Stimulated activated CD4-positive, alpha-beta T cell treated with anti-CD3 and anti-CD28 coated beads, Interleukin-1b, Interleukin-23, amount 100 ng/mL, for 4 hours (primary cell): ENCODE data around the gene TRABD.
A peak's percentile ranks its signal among the peaks of the same experiment; 100 is the strongest.
"Not testable (repeated sequence)": the region's sequence is repeated elsewhere in the genome, so short reads cannot be mapped to it uniquely, and the experiment has no call there.

Experiments
- DNase-seq, 2 donors: peaks; one replicate each; pipeline ENCODE4 v3.0.0-alpha.2; 2020; ENCODE audit warnings: low read depth in 2 of 2

Gene TRABD, protein sequence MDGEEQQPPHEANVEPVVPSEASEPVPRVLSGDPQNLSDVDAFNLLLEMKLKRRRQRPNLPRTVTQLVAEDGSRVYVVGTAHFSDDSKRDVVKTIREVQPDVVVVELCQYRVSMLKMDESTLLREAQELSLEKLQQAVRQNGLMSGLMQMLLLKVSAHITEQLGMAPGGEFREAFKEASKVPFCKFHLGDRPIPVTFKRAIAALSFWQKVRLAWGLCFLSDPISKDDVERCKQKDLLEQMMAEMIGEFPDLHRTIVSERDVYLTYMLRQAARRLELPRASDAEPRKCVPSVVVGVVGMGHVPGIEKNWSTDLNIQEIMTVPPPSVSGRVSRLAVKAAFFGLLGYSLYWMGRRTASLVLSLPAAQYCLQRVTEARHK

GRCh38 chr22:50185375-50186087 lies at the start of gene TRABD:
Gene TRABD, plus strand, starts transcription at chr22:50185913. Its CDS starts 7,148 bp downstream, at chr22:50193061.
- DNase-seq: peak; percentile 77 to 90

DNA sequence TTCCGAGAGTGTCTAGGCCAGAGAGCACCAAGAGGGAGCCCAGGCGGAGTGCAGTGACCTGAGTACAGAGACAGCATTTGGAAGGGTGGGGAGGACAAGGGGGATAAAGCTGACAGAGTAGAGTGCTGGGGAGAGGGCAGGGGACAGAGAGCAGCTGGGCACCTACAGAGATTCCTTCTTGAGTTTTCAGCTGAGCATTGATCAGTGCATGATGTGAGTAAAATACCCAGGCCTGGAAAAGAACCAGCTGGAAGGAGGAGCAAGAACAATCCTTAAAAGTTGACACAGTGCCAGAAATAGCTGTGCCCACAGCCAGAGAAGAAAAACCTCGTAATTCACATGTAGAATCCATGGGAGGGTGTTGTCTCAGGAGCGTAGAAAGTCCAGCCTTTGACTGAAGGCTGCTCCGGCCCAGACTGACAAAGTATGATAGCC lies 49.1 kb upstream of the TRABD start:
- DNase-seq: no peak

DNA sequence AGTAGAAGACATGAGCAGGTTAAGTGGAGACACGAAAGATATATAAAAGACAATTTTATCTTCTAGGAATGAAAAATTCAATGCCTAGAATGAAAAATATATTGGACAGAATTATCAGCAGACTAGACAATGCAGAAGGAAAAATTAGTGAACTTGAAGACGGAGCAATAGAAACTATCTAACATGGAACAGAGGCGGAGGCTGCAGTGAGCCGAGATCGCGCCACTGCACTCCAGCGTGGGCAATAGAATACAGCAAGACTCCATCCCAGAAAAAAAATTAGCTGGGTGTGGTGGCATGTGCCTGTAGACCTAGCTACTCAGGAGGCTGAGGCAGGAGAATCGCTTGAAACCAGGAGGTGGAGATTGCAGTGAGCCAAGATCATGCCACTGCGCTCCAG lies 48.4 kb upstream of the TRABD start:
- DNase-seq: not testable (repeated sequence)

GRCh38 chr22:50138041-50138440 lies 47.7 kb upstream of the TRABD start:
- no peak for DNase-seq

- DNase-seq: no peak
Measured at GRCh38 chr22:50138988-50139387, 46.7 kb upstream of the TRABD start.

DNA sequence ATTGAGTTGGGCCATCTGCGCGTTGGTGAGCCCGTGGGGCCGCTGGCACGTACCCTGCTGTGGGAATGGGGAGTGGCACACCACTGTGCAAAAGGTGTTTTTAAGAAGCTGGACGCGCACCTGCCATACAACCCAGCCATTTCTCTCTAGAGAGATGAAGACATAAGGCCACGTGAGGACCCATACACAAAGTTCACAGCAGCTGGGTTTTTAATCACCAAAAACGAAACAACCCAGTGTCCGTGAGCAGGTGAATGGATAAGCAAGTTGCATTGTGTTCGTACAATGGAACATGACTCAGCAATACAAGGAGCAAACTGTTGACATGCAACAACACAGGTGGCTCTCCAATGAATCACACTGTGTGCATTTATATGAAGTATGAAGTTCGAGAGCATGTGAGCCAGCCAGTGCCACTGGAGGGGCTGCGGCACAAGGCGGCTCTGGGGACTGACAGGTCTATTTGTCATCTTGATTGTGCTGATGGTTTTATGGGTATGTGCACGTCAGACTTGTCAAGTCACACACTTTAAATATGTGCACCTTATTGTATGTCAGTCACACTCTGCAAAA lies 45.8 kb upstream of the TRABD start:
- no peak for DNase-seq

DNA sequence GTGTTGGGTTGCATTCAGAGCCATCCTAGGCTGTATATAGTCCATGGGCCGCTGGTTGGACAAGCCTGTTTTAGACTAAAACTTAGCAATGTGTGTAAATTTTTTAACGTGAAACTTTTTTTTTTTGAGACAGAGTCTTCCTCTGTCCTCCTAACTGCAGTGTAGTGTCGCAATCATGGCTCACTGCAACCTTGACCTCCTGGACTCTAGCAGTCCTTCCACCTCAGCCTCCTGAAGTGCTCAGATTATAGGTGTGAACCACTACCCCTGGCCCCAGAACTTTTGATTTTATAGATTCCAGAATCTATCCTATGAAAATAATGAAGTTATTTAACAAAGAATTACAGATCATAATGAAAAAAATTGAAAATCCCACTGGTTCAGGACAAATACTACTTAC lies 45.1 kb upstream of the TRABD start:
- no peak for DNase-seq

DNA sequence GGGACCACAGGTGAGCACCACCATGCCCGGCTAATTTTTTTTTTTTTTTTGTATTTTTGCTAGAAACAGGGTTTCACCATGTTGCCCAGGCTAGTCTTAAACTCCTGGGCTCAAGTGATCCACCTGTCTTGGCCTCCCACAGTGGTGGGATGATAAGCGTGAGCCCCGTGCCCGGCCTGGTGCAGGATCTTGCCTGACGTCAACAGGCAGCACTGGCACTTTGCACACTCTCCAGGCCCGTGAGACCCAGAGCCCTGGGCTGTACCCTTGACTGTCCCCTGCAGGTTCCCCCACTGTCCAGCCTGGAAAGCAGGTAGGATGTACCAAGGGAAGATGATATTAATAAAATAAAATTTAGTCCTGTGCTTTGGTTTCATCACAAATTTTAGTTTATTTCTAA lies 44.3 kb upstream of the TRABD start:
- DNase-seq: no peak

- no peak for DNase-seq
Measured at GRCh38 chr22:50141891-50142363, 43.8 kb upstream of the TRABD start.

DNA sequence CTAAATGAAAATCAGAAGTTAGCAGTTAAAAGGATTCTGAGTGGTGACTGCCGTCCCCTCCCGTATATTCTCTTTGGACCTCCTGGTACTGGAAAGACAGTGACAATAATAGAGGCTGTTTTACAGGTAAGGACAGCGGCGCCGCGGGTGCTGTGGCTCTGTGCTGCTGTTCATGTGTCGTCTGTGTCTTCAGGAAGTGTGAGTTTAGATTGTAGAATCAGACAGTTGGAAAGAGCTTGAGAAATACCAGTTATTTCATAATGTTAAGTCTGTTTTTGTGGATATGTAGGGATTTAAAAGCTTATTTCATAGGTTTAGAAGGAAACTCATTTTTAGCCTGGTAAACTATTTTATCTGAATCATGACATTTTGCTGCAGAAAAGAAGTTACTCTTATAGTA lies 42.6 kb upstream of the TRABD start:
- no peak for DNase-seq

DNA sequence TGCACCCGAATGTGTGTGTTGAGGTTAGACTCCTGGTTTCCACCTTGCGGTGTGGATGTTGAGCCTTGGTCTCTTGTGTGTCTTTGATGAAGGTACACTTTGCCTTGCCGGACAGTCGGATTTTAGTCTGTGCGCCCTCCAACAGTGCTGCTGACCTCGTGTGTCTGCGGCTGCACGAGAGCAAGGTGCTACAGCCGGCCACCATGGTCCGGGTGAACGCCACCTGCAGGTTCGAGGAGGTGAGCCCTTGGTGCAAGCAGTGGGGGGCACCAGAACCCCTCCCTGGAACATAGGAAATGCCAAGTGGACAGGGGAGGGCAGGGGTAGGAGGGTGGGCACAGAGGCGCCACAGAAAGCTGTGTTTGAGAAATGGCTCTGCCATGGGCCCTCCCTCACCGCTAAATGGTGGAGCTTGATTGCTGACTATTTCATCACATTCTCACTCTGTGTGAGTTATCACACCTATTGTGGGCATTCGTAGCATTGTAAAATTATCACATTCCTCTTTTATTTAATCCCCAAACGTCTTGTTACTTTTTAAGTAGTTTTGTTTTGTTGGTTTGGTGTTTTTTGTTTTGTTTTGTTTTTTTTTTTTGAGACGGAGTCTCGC lies 41.6 kb upstream of the TRABD start:
- DNase-seq: no peak

DNA sequence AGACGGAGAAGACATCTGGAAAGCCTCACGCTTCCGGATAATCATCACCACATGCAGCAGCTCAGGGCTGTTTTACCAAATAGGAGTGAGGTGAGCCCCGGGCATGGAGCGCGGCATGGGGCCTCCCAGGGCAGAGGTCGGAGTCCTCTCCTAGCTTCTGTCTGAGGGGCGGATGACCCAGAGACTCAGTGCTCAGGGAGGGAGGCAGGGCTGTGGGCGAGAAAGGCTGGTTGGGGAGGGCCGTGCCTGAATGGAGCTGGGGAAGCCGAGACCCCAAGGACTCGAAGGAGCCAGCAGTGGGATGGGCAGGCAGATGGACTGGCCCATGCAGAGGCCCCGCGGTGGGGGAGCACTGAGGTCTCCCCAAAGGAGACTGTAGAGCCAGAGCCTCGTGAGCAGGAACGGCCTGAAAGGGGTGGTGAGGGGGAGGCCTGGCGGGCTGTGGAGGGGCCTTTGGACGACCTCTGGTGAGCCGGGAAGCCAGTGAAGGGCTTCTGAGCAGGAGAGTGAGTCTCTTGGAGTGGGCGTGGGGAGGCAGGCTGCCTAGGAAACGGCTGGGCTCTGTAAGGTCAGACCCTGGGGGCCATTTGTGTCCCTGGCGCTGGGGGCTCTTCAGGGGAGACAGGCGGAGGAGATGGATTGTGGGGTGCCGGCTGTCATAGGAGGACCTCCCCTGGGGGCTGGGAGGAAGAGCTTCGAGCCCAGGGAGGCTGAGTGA lies 39.8 kb upstream of the TRABD start:
- no peak for DNase-seq

DNA sequence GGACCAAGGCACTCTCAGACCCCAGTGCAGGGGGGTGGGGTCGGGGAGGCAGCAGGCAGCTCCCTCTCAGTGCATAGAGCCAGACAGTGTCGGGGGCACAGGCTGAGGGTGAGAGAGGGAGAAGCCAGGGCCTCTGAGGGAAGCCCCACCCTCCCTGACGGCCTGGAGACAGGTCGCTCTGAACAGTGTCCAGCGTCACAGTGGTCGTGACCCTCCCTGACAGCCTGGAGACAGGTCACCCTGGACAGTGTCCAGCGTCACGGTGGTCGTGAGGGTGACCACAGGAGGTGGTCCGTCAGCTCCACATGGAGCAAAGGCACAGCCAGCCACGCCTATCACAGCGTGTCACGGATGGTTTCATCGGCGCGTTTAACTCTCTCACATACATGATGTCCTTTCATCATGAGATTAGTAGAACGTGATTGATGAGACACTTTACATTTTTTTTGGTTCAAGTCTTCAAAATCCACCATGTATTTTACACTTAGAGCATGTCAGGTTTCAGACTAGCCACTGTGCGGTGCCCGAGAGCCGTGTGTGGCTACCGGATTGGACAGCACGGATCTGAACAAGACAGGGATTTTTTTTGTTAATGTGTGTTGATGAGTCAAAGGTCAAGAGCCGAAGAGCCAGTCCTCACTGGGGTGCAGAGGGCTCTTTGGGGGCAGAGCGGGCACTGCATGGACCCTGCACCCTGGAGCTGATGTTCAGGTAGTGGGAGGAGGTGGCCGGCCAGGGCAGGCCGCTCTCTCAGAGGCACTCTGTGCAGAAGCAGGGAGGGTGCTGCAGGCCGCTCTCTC lies 39.1 kb upstream of the TRABD start:
- no peak for DNase-seq

DNA sequence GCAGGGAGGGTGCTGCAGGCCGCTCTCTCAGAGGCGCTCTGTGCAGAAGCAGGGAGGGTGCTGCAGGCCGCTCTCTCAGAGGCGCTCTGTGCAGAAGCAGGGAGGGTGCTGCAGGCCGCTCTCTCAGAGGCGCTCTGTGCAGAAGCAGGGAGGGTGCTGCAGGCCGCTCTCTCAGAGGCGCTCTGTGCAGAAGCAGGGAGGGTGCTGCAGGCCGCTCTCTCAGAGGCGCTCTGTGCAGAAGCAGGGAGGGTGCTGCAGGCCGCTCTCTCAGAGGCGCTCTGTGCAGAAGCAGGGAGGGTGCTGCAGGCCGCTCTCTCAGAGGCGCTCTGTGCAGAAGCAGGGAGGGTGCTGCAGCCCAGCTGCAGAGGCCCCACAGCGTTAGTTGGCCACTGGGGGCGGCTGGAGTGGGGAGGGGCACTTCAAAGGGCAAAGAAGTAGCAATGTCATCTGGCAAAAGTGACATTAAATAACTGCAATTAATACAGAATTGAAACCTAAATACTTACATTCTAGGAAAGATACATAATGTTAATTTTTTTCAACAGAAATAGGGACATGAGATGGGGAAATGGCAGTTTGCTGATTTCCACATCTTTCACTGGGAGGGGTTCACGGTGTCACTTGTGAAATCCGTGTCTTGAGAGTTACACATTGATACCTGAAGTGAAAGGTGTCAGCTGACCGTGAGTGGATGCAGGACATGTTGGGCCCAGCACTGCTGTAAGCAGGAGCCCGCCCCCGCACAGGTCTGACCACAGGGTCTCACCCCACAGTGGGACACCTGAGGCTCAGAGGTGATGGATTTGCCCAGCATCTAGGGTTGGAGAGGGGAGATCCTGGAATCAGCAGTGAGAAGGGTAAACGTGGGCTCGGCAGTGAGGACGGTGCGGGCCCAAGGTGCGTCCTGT lies 38.2 kb upstream of the TRABD start:
- not testable (repeated sequence) for DNase-seq

GRCh38 chr22:50148166-50148500 lies 37.6 kb upstream of the TRABD start:
- no peak for DNase-seq

DNA sequence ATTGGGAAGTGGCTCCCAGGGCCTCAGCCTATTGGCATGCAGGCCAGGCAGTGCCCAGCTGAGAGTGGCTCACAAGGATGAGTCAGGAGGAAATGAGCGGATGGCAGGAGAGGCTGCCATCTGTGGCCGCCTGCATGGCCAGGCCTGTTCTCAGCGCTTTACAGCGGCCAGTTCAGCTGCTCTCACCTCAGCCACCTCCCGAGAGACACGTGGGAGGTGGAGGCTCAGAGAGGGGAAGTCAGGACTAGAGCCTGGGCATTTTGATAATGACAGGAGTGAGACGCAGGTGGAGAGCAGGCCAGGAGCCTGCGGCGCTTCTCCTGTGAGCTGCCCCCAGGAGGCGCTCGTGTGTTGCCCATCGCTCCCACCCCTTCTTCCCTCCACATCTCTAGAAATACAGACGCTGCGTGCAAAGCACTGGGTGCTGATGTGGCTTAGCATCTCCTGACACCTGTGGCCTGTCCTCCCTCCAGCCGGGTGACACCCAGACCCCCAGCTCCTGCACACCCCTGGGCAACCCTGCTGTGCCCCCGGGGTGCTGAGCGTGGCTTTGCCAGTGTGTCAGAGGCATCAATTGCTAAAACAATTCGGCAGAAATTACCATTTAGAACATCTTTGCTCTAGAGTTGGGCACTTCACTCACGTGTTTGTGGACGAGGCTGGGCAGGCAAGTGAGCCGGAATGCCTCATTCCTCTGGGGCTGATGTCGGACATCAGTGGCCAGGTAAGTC lies 36.6 kb upstream of the TRABD start:
- peak; percentile 64 to 72 for DNase-seq

DNA sequence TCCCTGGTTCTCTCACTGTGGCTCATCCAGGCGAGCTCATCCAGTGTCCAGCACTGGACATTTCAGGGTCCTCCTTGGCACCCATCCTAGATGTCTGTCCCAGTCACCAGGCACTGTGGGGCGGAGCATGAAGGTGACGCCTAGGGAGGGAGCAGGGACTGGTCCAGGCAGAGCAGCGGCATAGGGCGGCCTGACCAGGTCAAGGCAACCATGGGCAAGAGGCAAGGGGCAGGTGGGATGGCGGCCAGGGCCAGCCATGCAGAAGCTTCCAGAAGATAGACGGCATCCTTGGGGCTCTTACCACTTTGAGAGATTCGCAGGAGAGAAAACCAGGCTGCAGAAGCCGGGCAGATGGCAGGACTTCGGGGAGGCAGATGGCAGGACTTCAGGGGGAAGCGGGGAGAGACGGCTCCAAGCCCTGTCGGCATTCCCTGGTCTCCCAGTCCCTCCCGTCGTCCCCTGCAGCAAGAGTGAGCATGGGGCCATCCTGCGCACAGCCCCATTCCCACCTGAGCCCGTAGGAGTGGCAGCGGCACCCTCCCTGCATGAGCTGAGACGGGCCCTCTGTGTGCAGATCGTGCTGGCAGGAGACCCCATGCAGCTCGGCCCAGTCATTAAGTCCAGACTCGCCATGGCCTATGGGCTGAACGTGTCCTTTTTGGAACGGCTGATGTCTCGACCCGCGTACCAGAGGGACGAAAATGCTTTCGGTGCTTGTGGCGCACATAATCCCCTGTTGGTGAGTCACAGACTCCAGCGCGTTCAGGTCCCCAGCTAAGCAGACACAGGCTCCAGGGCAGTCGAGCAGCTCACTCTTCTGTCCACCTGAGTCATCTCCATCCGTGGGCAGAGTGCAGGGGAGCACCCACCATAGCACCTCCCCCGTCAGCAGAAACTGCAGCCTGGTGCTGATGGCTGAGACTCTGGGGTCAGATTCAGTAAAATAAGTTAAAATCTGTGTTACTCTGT lies 35.3 kb upstream of the TRABD start:
- no peak for DNase-seq
